ENCODE results near the gene BAG3.

DNA sequence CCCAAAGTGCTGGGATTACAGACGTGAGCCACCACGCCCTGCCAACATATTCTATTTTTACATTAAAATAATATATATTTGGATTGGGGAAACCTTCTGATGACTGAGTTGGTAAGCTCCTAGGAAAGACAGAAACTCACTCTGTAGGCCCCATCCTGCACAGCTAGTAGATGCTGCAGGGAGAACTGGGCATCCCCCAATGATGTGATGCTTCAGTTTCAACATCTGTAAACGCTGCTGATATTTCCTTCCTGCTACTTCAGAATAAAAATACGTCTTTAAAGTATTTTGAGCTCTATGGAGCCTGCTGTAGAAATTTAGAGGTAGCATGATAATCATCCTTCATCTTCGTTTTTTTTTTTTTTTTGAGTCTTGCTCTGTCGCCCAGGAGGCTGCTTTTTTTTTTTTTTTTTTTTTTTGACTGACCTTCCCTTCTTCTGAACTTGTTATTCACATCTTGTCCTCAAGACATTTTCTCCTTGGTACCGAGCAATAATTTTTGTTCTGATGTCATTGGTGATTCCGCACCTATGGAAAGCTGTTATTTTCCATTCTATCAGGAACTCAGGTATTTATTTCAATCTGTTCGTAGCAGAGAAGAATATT is 52.8 kb downstream of the BAG3 start:
- TF ChIP-seq CTCF (IDR thresholded peaks at IDR 0.05 in 8 of 11, conservative IDR thresholded peaks at IDR 0.05 in 3 of 11) = no peak
- no peak for TF ChIP-seq POLR2AphosphoS5 (IDR thresholded peaks at IDR 0.05)
- TF ChIP-seq POLR2A (IDR thresholded peaks at IDR 0.05) = no peak
